Type B pancreatic cell (in vitro differentiated cells): ENCODE data around the gene MRPL53. TPM values are rescaled to one million over a fixed set of nuclear protein-coding genes. Genes with fewer than 3 reads are reported as not detected.

Source experiments
- DNase-seq: peaks from one replicate; pipeline ENCODE4 v3.0.0; 2021; ENCODE audit warnings: mixed read lengths; ENCODE audit not compliant: unreplicated experiment; ENCODE audit errors: extremely low spot score
- H3K27ac Mint-ChIP-seq: 2 replicates; pipeline ENCODE4 v1.8.0; 2021; ENCODE audit warnings: mild to moderate bottlenecking, mixed read lengths
- H3K27me3 Mint-ChIP-seq: 2 replicates; pipeline ENCODE4 v1.8.0; 2021; ENCODE audit warnings: mixed read lengths
- H3K36me3 Mint-ChIP-seq: 2 replicates; pipeline ENCODE4 v1.8.0; 2021; ENCODE audit warnings: mixed read lengths
- H3K4me1 Mint-ChIP-seq: one replicate; pipeline ENCODE4 v1.8.0; 2021; ENCODE audit warnings: mixed read lengths; ENCODE audit not compliant: unreplicated experiment
- H3K4me3 Mint-ChIP-seq: 2 replicates; pipeline ENCODE4 v1.8.0; 2021; ENCODE audit warnings: mild to moderate bottlenecking, mixed read lengths
- H3K9me3 Mint-ChIP-seq: 2 replicates; pipeline ENCODE4 v1.8.0; 2021; ENCODE audit warnings: mixed read lengths
- total RNA-seq: library from RNA; stranded (reverse); gene quantifications from 2 replicates; pipeline ENCODE4 v1.2.1, GENCODE V29; 2021; ENCODE audit warnings: low replicate concordance
- TF ChIP-seq, protein P1 (sequence below): fragments of 200-600 bp; sonication (generic); conservative IDR thresholded peaks from 2 replicates; pipeline ENCODE4 v1.5.0; 2021; ENCODE audit warnings: antibody characterized with exemption, mild to moderate bottlenecking

MRPL53 gene
- total RNA-seq, 1 donor from 2014 or later: 76.1 TPM

DNA sequence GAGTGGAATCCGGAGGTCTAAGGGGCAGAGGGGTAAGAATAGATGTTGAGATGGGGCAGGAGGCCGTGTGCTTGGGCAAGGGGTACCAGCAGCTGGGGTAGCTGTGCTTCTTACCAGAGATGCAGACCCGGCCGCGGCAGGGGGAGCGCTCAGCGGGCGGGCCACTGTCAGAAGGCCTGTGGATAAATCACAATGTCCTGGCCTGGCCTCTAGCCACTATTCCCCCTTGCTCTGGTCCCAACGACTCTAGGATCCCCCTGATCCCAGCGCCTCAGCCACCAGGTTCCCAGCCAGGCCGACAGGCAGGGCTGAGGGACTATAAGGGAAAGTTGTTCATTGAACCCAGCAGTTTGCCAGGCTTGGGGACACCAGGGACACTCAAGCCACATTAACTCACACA lies 42.0 kb downstream of the MRPL53 start:
- no peaks in the 10 kb centered on the region for H3K9me3 Mint-ChIP-seq
- H3K4me1 Mint-ChIP-seq: peaks cover 4% of the 10 kb centered on the region
- no peak overlapping the region for H3K4me3 Mint-ChIP-seq
- no peaks in the 10 kb centered on the region for H3K27me3 Mint-ChIP-seq
- no peak for DNase-seq
- no peak overlapping the region for H3K27ac Mint-ChIP-seq
- H3K36me3 Mint-ChIP-seq: peaks cover 8% of the 10 kb centered on the region
- TF ChIP-seq, protein P1, sequence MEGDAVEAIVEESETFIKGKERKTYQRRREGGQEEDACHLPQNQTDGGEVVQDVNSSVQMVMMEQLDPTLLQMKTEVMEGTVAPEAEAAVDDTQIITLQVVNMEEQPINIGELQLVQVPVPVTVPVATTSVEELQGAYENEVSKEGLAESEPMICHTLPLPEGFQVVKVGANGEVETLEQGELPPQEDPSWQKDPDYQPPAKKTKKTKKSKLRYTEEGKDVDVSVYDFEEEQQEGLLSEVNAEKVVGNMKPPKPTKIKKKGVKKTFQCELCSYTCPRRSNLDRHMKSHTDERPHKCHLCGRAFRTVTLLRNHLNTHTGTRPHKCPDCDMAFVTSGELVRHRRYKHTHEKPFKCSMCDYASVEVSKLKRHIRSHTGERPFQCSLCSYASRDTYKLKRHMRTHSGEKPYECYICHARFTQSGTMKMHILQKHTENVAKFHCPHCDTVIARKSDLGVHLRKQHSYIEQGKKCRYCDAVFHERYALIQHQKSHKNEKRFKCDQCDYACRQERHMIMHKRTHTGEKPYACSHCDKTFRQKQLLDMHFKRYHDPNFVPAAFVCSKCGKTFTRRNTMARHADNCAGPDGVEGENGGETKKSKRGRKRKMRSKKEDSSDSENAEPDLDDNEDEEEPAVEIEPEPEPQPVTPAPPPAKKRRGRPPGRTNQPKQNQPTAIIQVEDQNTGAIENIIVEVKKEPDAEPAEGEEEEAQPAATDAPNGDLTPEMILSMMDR: no peak

GRCh38 chr2:74429487-74430451 lies 42.7 kb downstream of the MRPL53 start:
- peaks cover 4% of the 10 kb centered on the region for H3K4me1 Mint-ChIP-seq

GRCh38 chr2:74428675-74429074 lies 43.8 kb downstream of the MRPL53 start:
- no peak overlapping the region for H3K27ac Mint-ChIP-seq
- TF ChIP-seq, protein P1: no peak
- H3K36me3 Mint-ChIP-seq: peaks cover 9% of the 10 kb centered on the region
- no peak overlapping the region for H3K4me3 Mint-ChIP-seq
- no peaks in the 10 kb centered on the region for H3K27me3 Mint-ChIP-seq
- H3K9me3 Mint-ChIP-seq: no peaks in the 10 kb centered on the region
- DNase-seq: no peak
- H3K4me1 Mint-ChIP-seq: peaks cover 4% of the 10 kb centered on the region

More at GRCh38 chr2:74429487-74430451, 42.7 kb downstream of the MRPL53 start:
- Mint-ChIP-seq H3K36me3 (peaks cover 9% of the 10 kb centered on the region), H3K27me3 (no peaks in the 10 kb centered on the region), H3K27ac (no peak overlapping the region), H3K4me3 (no peak overlapping the region), H3K9me3 (no peaks in the 10 kb centered on the region)
- TF ChIP-seq, protein P1: no peak
- DNase-seq: no peak

- H3K27me3 Mint-ChIP-seq: no peaks in the 10 kb centered on the region
- no peak for DNase-seq
- H3K36me3 Mint-ChIP-seq: peaks cover 9% of the 10 kb centered on the region
- TF ChIP-seq, protein P1: no peak
- H3K4me1 Mint-ChIP-seq: peaks cover 9% of the 10 kb centered on the region
- no peaks in the 10 kb centered on the region for H3K9me3 Mint-ChIP-seq
- no peak overlapping the region for H3K4me3 Mint-ChIP-seq
- H3K27ac Mint-ChIP-seq: no peak overlapping the region
Observed at GRCh38 chr2:74427551-74427950, 44.9 kb downstream of the MRPL53 start.

DNA sequence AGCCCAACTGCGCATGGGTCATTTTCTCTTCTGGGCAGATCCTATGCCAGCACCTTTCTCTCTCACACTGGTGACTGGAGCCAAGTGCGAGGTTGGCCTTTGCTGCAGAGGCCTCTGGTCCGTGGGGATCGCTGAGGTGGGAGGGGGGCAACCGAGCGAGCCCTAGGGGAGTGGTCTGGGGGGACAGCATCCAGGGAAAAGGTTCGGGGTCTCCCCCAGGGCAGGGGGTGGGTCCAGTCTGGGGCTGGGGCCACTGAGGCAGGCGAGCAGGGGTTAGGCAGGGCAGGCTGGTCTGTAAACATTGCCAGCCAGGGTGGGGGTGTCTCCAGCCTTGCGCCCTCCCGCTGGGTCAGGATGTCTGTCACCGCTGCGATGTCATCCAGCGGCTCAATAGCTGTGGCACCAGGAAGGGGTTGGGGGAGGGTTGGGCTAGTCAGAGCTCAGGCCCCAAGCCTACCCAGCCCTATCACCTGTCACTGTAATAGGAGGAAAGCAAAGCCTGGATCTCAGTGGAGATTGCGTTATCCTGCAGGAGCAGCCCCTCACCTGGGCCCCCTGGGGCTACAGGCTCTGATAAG lies 46.2 kb downstream of the MRPL53 start:
- no peak overlapping the region for H3K4me3 Mint-ChIP-seq
- H3K27me3 Mint-ChIP-seq: no peaks in the 10 kb centered on the region
- H3K4me1 Mint-ChIP-seq: peaks cover 10% of the 10 kb centered on the region
- TF ChIP-seq, protein P1: no peak
- DNase-seq: no peak
- H3K27ac Mint-ChIP-seq: no peak overlapping the region
- H3K9me3 Mint-ChIP-seq: no peaks in the 10 kb centered on the region
- H3K36me3 Mint-ChIP-seq: peaks cover 9% of the 10 kb centered on the region
